CD1c-positive myeloid dendritic cell (primary cell): Measurements from ENCODE around the gene TRERF1.
A peak's percentile ranks its signal among the peaks of the same experiment; 100 is the strongest.
"Not testable (repeated sequence)": the region's sequence is repeated elsewhere in the genome, so short reads cannot be mapped to it uniquely, and the experiment has no call there.

ENCODE experiments used
- DNase-seq: peaks from one replicate; pipeline ENCODE4 v3.0.0-alpha.2; 2016; ENCODE audit errors: extremely low spot score

The TRERF1 gene

DNA sequence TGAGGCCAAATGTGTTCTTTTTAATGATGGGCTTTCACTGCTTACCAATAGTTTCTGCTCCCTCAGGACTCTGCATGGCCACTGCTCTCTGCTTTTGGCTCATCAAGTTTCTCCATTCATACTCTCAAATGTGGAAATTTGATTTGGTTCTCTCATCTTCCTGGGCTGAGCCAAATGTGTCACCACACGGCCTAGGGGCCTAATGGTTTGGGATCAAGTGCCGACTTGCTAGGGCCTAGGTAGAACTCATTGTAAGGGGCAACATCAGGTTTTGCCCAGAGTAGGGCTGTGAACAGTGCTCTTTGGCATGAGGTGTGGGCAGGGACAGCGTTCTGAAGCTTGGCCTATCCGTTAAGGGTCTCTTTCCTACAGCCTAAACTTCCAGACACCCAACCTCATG lies 230.2 kb downstream of the TRERF1 start:
- DNase-seq = no peak

GRCh38 chr6:42220807-42221206 lies 230.9 kb downstream of the TRERF1 start:
- no peak for DNase-seq

GRCh38 chr6:42217519-42218367 lies 234.0 kb downstream of the TRERF1 start, which contains the start of gene MRPS10:
TSS of gene MRPS10 (minus strand) at chr6:42217861. CDS start at chr6:42217849, 12 bp downstream.
- peak; percentile 96 for DNase-seq

- DNase-seq = no peak
Observed at GRCh38 chr6:42217157-42217518, 234.6 kb downstream of the TRERF1 start.

DNA sequence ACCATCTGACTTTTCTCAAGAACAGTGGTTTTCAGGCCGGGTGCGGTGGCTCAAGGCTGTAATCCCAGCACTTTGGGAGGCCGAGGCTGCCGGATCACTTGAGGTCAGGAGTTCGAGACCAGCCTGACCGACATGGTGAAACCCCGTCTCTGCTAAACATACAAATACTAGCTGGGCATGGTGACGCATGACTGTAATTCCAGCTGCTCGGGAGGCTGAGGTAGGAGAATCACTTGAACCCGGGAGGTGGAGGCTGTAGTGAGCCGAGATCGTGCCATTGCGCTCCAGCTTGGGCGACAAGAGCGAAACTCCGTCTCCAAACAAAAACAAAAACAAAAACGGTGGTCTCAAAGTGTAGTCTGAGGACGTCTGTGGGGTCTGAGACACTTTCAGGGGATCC lies 235.2 kb downstream of the TRERF1 start:
- not testable (repeated sequence) for DNase-seq

- DNase-seq = no peak
Observed at GRCh38 chr6:42212442-42212841, 239.3 kb downstream of the TRERF1 start.

- DNase-seq = no peak
Observed at GRCh38 chr6:42211726-42212125, 240.0 kb downstream of the TRERF1 start.

DNA sequence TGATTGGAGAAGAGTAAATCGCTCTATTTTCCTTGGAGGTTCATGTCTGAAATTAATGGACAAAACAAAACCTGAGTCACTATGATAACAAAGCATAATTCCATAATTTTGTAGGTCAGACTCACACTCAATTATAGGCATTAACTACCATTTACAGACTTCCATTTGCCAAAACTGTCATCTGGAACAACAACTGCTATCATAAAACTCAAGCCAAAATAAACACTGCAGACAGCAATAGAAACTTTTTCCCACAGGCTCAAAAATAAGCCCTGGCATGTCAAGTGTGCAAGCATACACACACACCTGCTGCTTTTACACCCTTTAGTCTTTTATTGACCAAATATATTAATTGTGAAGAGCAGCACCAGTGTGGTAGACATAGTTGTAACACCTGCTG lies 241.2 kb downstream of the TRERF1 start:
- no peak for DNase-seq

DNA sequence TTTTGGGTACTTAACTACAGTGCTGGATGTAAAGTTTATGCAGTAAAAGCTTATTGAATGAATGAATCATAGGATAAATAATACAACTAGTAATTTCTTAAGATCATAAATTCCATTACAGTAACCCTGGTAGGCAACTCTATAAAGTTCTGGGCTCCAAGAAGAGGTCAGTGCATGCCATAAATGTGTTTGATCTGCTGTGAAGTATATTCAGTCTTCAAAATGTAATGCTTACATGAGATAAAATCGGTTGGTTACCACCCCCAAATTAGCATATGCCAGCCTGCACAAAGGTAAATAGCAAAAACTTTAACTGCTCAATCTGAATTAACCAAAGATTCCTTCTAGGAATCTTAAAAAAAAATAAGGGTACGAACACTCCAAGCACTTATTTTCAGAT lies 244.2 kb downstream of the TRERF1 start:
- DNase-seq = not testable (repeated sequence)

- no peak for DNase-seq
Observed at GRCh38 chr6:42204768-42205282, 246.9 kb downstream of the TRERF1 start.

- DNase-seq = no peak
Observed at GRCh38 chr6:42203183-42203582, 248.5 kb downstream of the TRERF1 start.

DNA sequence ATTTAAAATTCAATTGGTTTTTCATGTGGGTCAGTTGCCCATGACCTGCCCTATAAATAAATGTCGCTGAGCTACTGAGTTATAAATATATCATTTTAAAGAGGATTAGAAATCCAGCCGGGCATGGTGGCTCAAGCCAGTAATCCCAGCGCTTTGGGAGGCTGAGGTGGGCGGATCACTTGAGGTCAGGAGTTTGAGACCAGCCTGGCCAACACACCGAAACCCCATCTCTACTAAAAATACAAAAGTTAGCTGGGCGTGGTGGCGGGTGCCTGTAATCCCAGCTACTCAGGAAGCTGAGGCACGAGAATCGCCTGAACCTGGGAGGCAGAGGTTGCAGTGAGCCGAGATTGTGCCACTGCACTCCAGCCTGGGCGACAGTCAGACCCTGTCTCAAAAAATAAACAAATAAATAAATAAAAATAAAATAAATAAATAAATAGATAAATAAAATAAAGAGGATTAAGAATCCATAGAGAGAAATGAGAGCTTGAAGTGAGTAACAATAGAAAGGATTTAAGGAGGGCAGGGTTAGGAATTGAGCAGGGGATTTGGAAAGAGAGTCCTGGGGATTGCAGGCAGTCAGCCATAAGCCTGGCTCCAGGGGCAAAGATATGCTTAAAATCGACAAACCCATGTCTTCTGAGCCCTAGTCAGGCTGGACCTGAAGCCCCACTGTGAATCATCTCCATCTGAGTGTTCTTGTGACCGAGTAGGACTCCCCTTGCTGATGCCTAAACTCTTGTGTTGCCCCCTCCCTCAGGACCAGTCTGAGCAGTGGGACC lies 249.4 kb downstream of the TRERF1 start:
- DNase-seq = not testable (repeated sequence)

DNA sequence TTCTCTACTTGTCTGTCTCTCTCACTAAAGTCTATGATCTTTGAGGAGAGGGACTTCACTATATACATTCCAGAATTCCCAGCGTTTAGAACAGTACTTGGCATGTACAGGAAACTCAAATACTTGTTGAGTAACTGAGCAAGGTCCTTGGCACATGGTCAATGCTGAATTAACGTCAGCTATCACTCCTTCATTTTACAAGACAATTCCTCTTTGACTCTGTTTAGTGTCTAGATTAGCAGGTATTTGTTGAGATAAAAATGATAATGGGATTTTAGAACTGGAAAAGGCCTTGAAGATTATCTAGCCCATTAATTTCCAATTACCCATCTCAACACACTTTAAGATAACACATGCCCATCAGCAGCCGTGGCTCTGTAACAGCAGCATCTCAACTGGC lies 250.3 kb downstream of the TRERF1 start:
- no peak for DNase-seq

DNA sequence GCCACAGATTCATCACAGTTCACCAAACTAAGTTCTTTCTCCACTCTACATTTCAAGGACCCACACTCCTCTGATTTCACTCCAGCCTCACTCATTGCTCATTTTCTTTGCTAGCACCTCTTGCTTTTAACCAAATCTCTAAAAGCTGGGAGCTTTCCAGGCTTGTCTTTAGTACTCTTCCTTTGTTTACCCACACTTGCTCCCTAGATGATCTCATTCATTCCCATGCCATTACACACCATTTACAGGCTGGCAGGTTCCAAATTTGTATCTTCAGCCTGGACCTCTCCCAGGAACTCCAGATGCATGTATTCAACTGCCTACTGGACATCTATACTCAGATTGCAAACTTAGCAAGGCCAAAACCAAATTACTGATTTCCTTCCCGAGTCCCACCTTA lies 251.7 kb downstream of the TRERF1 start:
- no peak for DNase-seq

- no peak for DNase-seq
Observed at GRCh38 chr6:42199106-42199981, 252.4 kb downstream of the TRERF1 start.

- DNase-seq = peak; percentile 66
Observed at GRCh38 chr6:42197555-42198362, 254.0 kb downstream of the TRERF1 start.

GRCh38 chr6:42195415-42195814 lies 256.3 kb downstream of the TRERF1 start:
- DNase-seq = no peak

DNA sequence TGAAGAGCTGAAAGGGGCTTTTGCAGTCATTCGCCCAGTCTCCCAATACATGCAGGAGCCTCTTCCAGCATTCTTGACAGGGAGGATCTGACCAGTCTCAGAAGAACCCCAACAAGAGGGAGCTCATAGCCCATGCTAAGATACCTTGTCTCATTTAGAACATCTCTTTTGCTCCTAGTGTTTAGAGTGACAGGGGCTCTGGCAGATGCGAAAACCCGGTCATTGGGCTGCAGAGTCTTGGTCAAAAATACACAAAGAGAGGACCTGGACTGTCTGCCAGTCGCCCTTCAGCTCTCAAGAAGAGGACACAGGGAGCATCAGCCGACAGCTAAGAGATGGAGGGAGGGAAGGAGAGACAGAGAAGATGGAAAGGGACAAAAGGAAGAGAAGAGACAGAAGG lies 257.7 kb downstream of the TRERF1 start:
- no peak for DNase-seq

DNA sequence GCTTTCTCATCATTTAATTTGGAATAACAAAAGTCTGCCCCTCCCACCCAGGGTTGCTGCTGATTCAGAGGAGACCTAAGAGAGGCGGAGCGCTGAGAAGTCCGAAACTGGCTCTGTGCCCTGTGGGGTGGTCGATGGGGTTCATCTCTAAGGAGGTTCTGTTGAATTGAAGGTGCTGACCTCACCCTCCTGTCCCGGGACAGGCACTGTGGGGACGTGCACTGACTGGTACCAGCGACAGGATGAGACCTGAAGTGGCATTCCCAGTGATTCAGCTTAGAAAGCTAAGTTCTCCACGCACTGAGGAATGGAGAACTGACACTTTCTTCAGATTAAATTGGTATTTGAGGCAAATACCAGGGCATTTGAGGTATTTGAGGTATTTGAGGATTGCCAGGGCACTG lies 258.2 kb downstream of the TRERF1 start:
- no peak for DNase-seq

DNA sequence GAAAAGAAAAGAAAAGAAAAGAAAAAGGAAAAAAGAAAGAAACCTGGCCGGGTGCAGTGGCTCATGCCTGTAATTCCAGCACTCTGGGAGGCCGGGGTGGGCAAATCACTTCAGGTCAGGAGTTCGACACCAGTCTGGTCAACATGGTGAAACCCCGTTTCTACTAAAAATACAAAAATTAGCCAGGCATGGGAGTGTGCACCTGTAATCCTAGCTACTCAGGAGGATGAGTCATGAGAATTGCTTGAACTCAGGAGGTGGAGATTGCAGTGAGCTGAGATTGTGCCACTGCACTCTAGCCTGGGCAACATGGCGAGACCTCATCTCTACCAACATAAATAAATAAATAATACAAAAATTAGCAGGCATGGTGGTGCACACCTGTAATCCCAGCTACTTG lies 259.3 kb downstream of the TRERF1 start:
- not testable (repeated sequence) for DNase-seq
